KOPT-K1 (cell line): Measurements from ENCODE around the gene TRIM73.
"Not testable (repeated sequence)": the region's sequence is repeated elsewhere in the genome, so short reads cannot be mapped to it uniquely, and the experiment has no call there.

ENCODE experiments used
- H3K27ac ChIP-seq: fragments of 200-600 bp; sonication (generic); 2 replicates; pipeline ENCODE4 v1.5.1; 2016; ENCODE audit warnings: antibody characterized with exemption, mild to moderate bottlenecking, low read depth, low read length; ENCODE audit not compliant: poor library complexity, severe bottlenecking
- H3K36me3 ChIP-seq: fragments of 200-600 bp; sonication (generic); 2 replicates; pipeline ENCODE4 v1.5.1; 2017; ENCODE audit warnings: antibody characterized with exemption, mild to moderate bottlenecking, low read length, moderate library complexity; ENCODE audit not compliant: insufficient read depth
- H3K9me3 ChIP-seq: fragments of 200-600 bp; sonication (generic); 2 replicates; pipeline ENCODE4 v1.5.1; 2017; ENCODE audit warnings: antibody characterized with exemption, low read length, mild to moderate bottlenecking; ENCODE audit not compliant: insufficient read depth, poor library complexity, severe bottlenecking

Gene TRIM73

DNA sequence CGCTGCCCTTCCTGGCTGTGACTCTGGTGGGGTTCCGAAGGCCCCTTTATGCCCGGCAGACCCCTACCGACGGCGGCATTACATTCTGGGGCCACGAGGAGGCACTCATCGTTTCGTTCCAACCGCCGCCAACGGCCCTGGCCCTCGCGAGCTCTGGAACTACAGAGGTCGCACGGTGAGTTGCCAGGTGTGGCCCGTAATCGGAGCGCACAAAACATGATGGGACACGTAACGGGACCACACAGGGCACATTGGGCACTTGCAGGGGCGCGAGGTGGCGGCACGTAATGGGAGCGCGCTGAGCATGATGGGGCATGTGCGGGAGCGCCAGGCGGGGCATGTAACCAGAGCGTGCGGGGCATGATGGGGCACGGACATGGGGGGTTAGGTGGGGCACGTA lies at the start of gene TRIM73:
Gene TRIM73, plus strand, starts transcription at position 301 of the 400 bp plus-strand sequence. CDS start 3,305 bp downstream, outside the sequence.
- not testable (repeated sequence) for H3K9me3 ChIP-seq, H3K36me3 ChIP-seq, H3K27ac ChIP-seq

DNA sequence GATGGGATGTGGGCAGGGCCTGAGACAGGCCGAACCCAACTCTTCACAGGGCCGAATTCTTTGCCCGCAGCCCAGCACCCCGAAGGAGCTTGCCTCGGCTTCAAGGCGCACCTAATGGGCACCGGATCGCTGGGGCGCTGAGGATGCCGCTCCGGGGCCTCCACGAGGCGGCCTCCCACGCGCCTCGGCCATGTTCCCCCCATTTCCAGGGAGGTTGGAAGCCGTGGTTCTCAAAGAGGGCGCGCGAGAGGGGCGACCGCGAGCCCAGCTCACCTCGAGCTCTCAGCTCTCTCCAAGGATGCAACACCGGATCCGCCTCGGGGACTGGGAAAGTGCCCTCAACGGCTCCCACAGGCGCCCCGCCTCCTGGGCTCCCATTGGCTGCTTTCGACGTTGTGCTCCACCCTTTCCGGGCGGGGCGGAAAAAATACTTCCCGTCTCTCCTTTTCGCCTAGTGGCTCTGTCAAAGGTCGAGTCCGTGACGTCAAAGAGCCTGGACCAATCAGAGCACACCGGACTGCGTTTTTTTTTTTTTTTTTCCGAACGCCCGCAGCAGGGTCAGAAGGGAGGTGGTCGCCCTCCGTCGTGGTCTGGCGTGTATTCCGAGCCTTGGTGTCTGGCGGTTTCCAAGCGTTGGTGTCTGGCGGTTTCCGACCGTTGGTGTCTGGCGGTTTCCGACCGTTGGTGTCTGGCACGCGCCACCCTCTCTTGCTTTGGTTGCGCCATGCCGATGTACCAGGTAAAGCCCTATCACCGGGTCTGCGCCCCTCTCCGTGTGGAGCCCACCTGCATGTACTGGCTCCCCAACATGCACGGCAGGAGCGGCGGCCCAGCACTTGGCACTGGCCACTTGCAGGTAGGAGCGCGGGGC lies 36.5 kb upstream of the TRIM73 start:
- peak overlapping the region; percentile 47 for H3K27ac ChIP-seq
- not testable (repeated sequence) for H3K9me3 ChIP-seq, H3K36me3 ChIP-seq

DNA sequence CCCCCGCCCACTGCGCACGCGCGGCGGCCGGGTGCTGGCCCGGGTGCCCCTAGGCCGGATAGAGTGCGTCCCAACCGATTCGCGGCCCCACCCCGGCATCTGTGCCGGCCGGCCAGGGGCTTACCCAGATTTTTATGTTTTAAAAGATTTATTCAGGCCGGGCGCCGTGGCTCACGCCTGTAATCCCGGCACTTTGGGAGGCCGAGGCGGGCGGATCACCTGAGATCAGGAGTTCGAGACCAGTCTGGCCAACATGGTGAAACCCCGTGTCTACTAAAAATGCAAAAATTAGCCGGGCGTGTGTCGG lies 35.9 kb upstream of the TRIM73 start:
- H3K36me3 ChIP-seq, H3K27ac ChIP-seq: not testable (repeated sequence)

DNA sequence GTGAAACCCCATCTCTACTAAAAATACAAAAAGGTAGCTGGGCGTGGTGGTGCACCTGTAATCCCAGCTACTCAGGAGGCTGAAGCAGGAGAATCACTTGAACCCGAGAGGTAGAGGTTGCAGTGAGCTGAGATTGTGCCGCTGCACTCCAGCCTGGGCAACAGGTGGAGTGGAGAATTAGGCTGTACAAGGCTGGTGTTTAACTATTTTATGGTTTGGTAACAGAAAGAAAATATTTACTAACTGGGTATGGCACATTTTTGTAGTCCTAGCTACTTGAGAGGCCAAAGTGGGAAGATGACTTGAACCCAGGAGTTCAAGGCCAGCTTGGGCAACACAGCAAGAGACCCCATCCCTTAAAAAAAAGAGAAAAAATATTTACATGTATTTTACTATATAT lies 31.4 kb upstream of the TRIM73 start:
- not testable (repeated sequence) for H3K36me3 ChIP-seq, H3K27ac ChIP-seq

More for the DNA sequence above, 35.9 kb upstream of the TRIM73 start:
- H3K9me3 ChIP-seq = not testable (repeated sequence)

DNA sequence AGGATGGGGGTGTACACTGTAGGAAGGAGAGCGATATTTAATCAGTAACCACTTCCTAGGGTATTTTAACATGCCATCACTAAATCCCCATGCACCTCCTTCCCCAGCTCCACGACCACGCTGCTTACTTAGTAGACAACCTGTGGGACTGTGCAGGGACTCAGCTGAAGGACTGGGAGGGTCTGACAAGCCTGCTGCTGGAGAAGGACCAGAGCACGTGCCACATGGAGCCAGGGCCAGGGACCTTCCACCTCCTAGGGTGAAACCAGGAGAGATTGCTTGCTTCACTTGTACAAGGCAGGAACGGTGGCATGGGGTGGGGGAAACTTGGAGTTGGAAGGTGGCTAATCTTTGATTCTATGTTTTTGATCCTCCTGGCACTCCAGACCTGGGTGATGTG lies 28.8 kb upstream of the TRIM73 start:
- H3K27ac ChIP-seq, H3K36me3 ChIP-seq, H3K9me3 ChIP-seq: not testable (repeated sequence)

More for the DNA sequence above, 31.4 kb upstream of the TRIM73 start:
- H3K9me3 ChIP-seq = not testable (repeated sequence)

DNA sequence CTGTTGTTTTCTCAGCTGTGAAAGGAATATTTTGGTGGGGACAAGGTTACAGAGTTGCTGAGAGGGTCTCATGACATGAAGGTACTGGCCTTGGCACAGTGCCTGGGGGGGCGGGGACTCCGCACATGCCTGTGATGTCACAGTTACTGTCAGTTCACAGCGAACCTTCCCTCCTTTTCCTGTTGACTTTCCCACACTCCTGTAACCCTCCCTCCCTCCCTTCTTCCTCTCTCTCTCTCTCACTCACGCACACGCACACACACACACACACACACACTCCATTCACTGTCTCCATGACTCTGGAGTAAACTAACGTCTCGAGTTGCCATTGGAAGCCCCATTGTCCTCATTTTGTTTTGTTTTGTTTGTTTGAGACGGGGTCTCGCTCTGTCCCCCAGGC lies 28.1 kb upstream of the TRIM73 start:
- not testable (repeated sequence) for H3K9me3 ChIP-seq, H3K27ac ChIP-seq, H3K36me3 ChIP-seq

DNA sequence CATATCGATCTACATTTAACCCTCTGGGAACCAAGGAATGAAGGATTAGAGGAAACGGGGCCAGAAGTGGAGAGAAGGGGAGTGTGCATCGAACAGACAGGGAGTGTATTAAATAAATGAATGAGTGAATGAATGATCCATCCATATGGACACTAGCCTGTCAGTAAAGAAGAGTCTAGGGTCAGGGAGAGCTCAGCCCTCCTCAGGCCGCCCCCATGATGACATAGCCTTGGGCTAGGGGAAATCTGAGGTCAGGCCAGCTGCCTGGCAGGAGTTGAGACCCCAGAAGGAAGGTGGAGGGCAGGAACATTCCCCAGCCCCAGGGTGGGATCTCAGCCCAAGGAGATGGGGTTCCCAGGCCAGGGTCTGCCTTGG lies 21.3 kb upstream of the TRIM73 start:
- H3K9me3 ChIP-seq, H3K36me3 ChIP-seq, H3K27ac ChIP-seq: not testable (repeated sequence)

DNA sequence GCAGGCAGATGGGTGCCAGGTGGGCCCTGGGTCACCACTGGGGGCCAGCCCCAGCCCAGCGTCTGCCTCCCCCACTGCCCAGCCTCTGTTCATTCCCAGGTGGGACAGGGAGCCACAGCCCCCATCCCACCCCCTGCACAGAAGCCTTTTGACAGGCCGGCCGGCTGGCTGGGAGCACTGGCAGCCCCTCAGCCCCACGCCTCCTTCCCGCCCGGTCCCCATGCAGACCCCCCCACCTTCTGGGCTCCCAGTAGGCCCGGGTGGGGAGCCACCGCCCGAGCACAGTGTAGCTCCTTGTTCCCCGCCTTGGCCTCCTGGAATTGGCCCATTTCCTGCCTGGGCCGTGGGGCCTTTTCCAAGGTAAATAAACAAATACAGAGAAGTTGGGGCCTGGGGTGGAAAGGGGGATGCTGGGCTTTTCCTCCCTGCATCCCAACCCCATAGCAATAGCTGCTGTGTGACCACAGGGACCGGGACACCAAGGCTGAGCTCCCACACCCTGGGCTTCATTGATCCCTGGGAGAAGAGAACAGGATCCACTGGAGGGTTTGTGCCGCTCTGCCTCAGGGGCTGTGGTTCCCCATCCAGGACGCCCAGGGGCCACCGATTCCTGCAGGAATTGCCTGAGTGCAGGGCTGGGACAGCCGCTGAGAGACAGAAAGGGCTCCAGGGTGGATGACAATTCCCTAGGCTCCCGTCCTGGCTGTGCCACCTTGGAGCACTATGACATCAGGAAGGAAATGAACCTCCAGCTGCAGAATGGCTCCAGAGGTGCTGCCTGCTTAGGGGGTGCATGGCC lies 20.7 kb upstream of the TRIM73 start:
- H3K27ac ChIP-seq, H3K36me3 ChIP-seq, H3K9me3 ChIP-seq: not testable (repeated sequence)

DNA sequence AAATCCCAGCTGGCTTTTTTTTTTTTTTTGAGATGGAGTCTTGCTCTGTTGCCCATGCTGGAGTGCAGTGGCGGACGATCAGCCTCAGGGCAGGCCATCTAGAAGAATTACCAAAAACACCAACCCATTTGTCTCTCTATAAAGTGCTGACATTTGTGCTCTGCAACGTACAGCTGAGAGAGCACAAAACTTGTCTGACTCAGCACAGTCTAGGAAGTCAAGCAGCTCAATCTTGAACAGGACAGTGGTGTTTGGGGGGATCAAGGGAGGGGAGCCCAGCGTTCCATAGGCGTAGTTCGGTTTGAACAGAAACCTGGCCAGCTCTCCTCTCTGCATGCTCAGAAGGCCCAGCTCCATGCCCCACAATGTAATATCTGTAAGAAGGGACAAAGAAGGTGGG lies 2.2 kb upstream of the TRIM73 start:
- not testable (repeated sequence) for H3K36me3 ChIP-seq, H3K27ac ChIP-seq, H3K9me3 ChIP-seq

DNA sequence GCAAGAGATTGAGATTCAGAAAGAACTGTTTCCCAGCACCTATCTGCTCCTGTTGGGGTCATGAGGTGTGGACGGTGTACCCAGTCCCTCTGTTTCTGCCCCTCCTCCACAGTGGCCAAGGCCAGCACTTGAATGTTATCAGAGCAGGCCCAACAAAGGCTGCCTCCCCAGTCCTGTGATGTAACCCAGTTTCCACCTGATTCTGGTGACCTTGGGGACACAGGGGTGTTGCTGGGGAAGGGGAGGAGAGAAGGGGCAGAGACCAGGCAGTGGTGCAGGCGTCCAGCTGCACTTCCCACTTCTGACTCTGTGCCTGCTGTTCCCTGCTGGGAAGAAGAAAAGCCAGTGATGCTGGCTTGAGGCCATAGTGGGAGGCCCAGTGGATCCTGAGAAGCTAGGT lies 2.4 kb downstream of the TRIM73 start:
- H3K27ac ChIP-seq, H3K9me3 ChIP-seq, H3K36me3 ChIP-seq: not testable (repeated sequence)

DNA sequence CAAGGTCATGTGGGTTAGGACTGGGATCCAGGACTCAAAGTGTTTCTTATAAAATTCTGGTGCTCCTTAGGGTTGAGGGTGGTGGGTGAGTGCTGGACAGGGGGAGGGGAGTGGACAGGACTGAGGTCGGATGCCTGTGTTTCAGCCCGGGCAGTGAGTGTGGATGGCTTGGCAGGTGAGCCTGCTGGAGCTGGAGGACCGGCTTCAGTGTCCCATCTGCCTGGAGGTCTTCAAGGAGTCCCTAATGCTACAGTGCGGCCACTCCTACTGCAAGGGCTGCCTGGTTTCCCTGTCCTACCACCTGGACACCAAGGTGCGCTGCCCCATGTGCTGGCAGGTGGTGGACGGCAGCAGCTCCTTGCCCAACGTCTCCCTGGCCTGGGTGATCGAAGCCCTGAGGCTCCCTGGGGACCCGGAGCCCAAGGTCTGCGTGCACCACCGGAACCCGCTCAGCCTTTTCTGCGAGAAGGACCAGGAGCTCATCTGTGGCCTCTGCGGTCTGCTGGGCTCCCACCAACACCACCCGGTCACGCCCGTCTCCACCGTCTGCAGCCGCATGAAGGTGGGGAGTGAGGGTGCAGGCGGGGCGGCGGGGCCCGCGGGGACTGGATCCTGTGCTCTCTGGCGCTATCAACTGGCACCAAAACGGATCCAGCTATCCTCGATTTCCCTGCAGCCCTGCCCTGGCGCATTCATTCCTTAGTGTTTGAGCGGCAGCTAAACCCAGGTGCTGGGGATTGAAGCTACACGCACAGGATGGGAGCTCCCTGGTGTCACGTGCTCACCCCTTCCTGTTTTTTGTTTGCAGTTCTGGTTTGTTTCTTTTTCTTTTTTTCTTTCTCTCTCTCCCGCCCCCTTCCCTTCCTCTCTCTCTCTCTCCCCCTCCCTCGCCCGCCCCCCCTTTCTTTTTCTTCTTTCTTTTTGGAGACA lies 3.6 kb downstream of the TRIM73 start:
- H3K9me3 ChIP-seq, H3K27ac ChIP-seq, H3K36me3 ChIP-seq: not testable (repeated sequence)

DNA sequence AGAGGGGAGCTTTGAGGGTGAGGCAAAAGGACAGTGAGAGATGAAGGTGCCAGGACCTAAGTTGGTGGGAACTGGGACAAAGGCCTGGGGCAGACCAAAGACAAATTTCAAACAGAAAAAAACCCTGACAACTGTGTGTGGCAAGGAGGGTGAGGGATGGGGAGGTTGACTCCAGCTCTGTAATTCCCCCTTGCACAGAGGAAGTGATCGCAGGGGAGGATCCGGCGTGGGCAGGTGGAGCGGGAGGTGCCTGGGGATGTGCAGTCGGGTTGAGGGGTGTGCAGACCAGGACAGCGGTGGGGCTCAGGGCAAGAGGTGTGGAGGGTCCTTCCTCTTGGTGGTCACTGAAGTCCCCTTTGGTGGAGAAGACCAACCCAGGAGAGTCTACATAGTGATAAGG lies 5.1 kb downstream of the TRIM73 start:
- H3K36me3 ChIP-seq, H3K27ac ChIP-seq, H3K9me3 ChIP-seq: not testable (repeated sequence)

DNA sequence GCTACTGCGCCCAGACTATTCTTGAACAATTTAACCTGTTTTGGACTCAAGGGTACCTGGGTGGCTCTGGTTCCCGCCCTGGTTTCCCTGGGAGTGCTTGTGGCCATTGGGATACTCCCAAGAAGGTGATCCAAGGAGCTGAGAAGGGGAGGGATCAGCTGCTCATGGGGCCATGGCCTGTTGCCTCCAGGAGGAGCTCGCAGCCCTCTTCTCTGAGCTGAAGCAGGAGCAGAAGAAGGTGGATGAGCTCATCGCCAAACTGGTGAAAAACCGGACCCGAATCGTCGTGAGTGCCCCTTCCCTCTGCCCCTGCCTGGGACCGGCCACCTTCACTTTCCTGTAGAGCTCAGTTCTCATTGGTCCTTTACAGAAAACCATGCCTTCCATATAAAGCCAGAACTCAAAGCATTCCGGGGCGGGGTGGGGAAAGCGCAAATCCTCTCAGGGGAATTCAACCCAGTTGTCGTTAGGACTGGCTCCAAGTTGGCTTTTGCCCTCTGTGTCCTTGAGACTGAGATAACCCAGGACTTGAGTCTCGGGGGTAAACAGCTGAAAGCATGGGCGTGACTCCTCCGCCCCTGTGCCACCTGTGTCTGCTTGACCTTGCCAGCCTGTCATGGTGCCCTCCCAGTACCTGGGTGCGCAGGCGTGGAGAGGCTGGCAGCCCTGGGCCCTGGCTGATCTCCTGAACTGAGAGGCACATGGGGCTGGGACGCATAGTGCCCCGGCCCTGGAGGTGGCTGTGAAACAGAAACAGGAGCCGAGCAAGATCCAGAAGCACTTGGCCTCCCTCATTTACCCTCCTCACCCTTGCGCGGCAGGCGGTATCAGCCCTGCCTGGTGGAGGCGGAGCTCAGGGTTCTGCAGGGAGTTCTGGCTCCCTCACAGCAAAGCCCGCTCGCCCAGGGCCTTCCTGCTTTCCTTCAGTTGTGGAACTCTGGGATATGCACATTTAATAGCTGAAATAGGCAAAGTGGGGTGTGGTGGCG lies 8.3 kb downstream of the TRIM73 start:
- H3K36me3 ChIP-seq, H3K9me3 ChIP-seq, H3K27ac ChIP-seq: not testable (repeated sequence)

DNA sequence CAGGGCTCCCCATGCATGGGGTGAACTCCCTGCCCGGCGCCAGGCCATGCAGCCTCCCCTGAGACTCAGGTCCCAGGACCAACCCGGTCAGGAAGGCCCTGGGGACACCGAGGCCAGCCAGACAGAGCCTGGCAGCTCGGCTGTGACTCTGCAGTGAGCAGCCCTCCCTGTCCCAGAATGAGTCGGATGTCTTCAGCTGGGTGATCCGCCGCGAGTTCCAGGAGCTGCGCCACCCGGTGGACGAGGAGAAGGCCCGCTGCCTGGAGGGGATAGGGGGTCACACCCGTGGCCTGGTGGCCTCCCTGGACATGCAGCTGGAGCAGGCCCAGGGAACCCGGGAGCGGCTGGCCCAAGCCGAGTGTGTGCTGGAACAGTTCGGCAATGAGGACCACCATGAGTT lies 9.2 kb downstream of the TRIM73 start:
- not testable (repeated sequence) for H3K9me3 ChIP-seq, H3K27ac ChIP-seq, H3K36me3 ChIP-seq
